ENCODE results near the gene TNIP3. TPM values are rescaled to one million over a fixed set of nuclear protein-coding genes. Genes with fewer than 3 reads are reported as not detected.

Gene TNIP3
- total and polyA plus RNA-seq, 7 experiments from 2014 or later: 0.30 to 1.8 (median 0.89) TPM

GRCh38 chr4:121199742-121200561 is 35.8 kb upstream of the TNIP3 start:
- peaks cover 0 to 6% (median 0%) of the 10 kb centered on the region in 5 donors for H3K27me3 Mint-ChIP-seq
- peak overlapping the region in 8 of 10 donors; percentile 1 to 59 (median 26) for H3K4me3 Mint-ChIP-seq
- intact Hi-C loops (cut with micrococcal nuclease): loop anchor here in 1 of 2 donors (2.0 to 10.0 kb wide), 3 partner anchors 27 to 1575 kb away; partner anchors contain the start of gene PDE5A
- ChIA-PET CTCF (interaction anchor here (0.7 to 4.4 kb wide), 12 partner anchors 8 to 1044 kb away, joined by 3 to 25 read pairs (median 3); no protein-coding TSS in a partner anchor), POLR2A (interaction anchor here (1.0 to 1.9 kb wide), 5 partner anchors 8 to 42 kb away, joined by 3 to 10 read pairs (median 4); no protein-coding TSS in a partner anchor)
- H3K4me1 ChIP-seq (ENCODE audit: control insufficient read depth in 2 of 2, insufficient read depth in 2 of 2, low read length in 2 of 2): peaks cover 7 to 26% of the 10 kb centered on the region in 2 donors
- no peaks in the 10 kb centered on the region for H3K27me3 ChIP-seq (ENCODE audit: control insufficient read depth in 2 of 2, insufficient read depth in 2 of 2, low read length in 2 of 2)
- peaks cover 0 to 2% (median 0%) of the 10 kb centered on the region in 5 donors for H3K36me3 Mint-ChIP-seq
- no peaks in the 10 kb centered on the region for H3K9me3 ChIP-seq (ENCODE audit: control insufficient read depth in 2 of 3, low read length in 3 of 3)
- peak overlapping the region; percentile 18 for H3K4me3 ChIP-seq (ENCODE audit: low read length)
- H3K36me3 ChIP-seq (ENCODE audit: control insufficient read depth in 2 of 3, insufficient read depth in 3 of 3, low read length in 3 of 3): no peaks in the 10 kb centered on the region
- DNase-seq: peak in 1 of 9 donors; percentile 23
- peaks cover 0 to 3% (median 0%) of the 10 kb centered on the region in 11 donors for H3K9me3 Mint-ChIP-seq
- peak overlapping the region in 7 of 9 donors; percentile 5 to 85 (median 23) for H3K27ac Mint-ChIP-seq
- H3K27ac ChIP-seq (ENCODE audit: low read depth, low read length): no peak overlapping the region
- peaks cover 12 to 31% (median 26%) of the 10 kb centered on the region in 7 donors for H3K4me1 Mint-ChIP-seq
- peak; percentile 87 for ATAC-seq

DNA sequence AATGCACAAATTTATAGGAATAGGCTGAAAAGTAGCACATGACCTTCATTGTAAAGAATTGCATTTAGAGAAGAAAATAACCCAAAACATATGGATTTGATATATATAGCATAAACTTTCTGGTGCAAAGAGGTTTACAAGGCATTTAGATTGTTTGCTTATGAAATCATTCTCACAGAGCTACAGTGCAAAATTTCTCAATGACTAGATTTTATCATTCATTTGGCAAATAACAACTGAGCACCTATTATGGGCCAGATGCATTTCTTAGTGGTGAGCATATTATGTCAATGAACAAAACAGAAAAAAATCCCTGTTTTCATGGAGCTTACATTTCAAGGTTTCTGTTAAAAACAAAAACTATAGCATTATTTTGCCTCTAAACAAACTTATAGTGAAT is 34.1 kb upstream of the TNIP3 start:
- ChIA-PET POLR2A (interaction anchor here (0.6 to 1.4 kb wide), 4 partner anchors 19 to 1820 kb away, joined by 3 read pairs; no protein-coding TSS in a partner anchor), CTCF (interaction anchor here (1.4 to 1.9 kb wide), 2 partner anchors 42 to 56 kb away, joined by 3 to 4 read pairs; no protein-coding TSS in a partner anchor)
- Histone ChIP-seq H3K27ac (ENCODE audit: low read depth, low read length) (no peak overlapping the region), H3K4me3 (ENCODE audit: low read length) (no peak overlapping the region), H3K27me3 (ENCODE audit: control insufficient read depth in 2 of 2, insufficient read depth in 2 of 2, low read length in 2 of 2) (no peaks in the 10 kb centered on the region), H3K9me3 (ENCODE audit: control insufficient read depth in 2 of 3, low read length in 3 of 3) (no peaks in the 10 kb centered on the region), H3K36me3 (ENCODE audit: control insufficient read depth in 2 of 3, insufficient read depth in 3 of 3, low read length in 3 of 3) (no peaks in the 10 kb centered on the region), H3K4me1 (ENCODE audit: control insufficient read depth in 2 of 2, insufficient read depth in 2 of 2, low read length in 2 of 2) (peaks cover 7 to 28% of the 10 kb centered on the region in 2 donors)
- Mint-ChIP-seq H3K27ac (peak overlapping the region in 1 of 9 donors; percentile 66), H3K4me1 (peaks cover 12 to 34% (median 24%) of the 10 kb centered on the region in 7 donors), H3K4me3 (no peak overlapping the region), H3K27me3 (peaks cover 0 to 6% (median 0%) of the 10 kb centered on the region in 5 donors), H3K9me3 (peaks cover 0 to 3% (median 0%) of the 10 kb centered on the region in 11 donors), H3K36me3 (peaks cover 0 to 1% (median 0%) of the 10 kb centered on the region in 5 donors)
- intact Hi-C loops (cut with micrococcal nuclease): loop anchor here in 1 of 2 donors (10.0 kb wide), 2 partner anchors 267 to 1573 kb away; partner anchors contain the start of gene PDE5A
- ATAC-seq (no peak), DNase-seq (no peak)

DNA sequence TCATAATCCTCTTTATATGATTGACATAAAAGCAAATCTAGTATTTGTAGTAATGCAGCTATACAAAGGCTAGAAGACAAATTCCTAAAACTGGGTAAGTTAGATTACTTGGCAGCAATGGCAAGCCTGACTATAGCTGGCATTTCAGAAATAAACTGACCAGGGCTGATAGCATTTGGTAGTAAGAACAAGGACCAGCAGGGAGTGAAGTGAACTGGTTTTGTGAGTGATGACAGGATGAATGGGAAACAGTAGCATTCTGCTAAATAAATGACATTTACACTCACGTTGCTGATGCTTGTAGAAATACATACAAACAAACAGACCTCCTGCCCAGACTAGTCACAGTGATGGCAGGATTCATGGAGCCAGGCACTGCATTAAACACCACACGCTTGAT is 31.5 kb upstream of the TNIP3 start:
- Histone ChIP-seq H3K27ac (ENCODE audit: low read depth, low read length) (no peak overlapping the region), H3K4me3 (ENCODE audit: low read length) (no peak overlapping the region), H3K9me3 (ENCODE audit: control insufficient read depth in 2 of 3, low read length in 3 of 3) (no peaks in the 10 kb centered on the region), H3K36me3 (ENCODE audit: control insufficient read depth in 2 of 3, insufficient read depth in 3 of 3, low read length in 3 of 3) (no peaks in the 10 kb centered on the region), H3K27me3 (ENCODE audit: control insufficient read depth in 2 of 2, insufficient read depth in 2 of 2, low read length in 2 of 2) (no peaks in the 10 kb centered on the region), H3K4me1 (ENCODE audit: control insufficient read depth in 2 of 2, insufficient read depth in 2 of 2, low read length in 2 of 2) (peaks cover 21 to 52% of the 10 kb centered on the region in 2 donors)
- Mint-ChIP-seq H3K4me1 (peaks cover 14 to 49% (median 39%) of the 10 kb centered on the region in 7 donors), H3K27ac (no peak overlapping the region), H3K27me3 (no peaks in the 10 kb centered on the region), H3K9me3 (no peaks in the 10 kb centered on the region), H3K4me3 (no peak overlapping the region), H3K36me3 (peaks cover 0 to 2% (median 0%) of the 10 kb centered on the region in 5 donors)
- intact Hi-C loops (cut with micrococcal nuclease): loop anchor here in 1 of 2 donors (10.0 kb wide), 2 partner anchors 269 to 1571 kb away; partner anchors contain the start of gene PDE5A
- no peak for ATAC-seq
- DNase-seq: no peak
- ChIA-PET CTCF (interaction anchor here (1.3 kb wide), 1 partner anchor 53 kb away, joined by 5 read pairs; no protein-coding TSS in a partner anchor), POLR2A (interaction anchor here (1.1 kb wide), 1 partner anchor 40 kb away, joined by 3 read pairs; no protein-coding TSS in a partner anchor)

GRCh38 chr4:121192480-121192879 is 28.4 kb upstream of the TNIP3 start:
- Histone ChIP-seq H3K27me3 (ENCODE audit: control insufficient read depth in 2 of 2, insufficient read depth in 2 of 2, low read length in 2 of 2) (no peaks in the 10 kb centered on the region), H3K4me3 (ENCODE audit: low read length) (no peak overlapping the region), H3K27ac (ENCODE audit: low read depth, low read length) (peak overlapping the region; percentile 18), H3K9me3 (ENCODE audit: control insufficient read depth in 2 of 3, low read length in 3 of 3) (no peaks in the 10 kb centered on the region), H3K4me1 (ENCODE audit: control insufficient read depth in 2 of 2, insufficient read depth in 2 of 2, low read length in 2 of 2) (peaks cover 32 to 50% of the 10 kb centered on the region in 2 donors), H3K36me3 (ENCODE audit: control insufficient read depth in 2 of 3, insufficient read depth in 3 of 3, low read length in 3 of 3) (no peaks in the 10 kb centered on the region)
- Mint-ChIP-seq H3K27me3 (no peaks in the 10 kb centered on the region), H3K9me3 (no peaks in the 10 kb centered on the region), H3K4me3 (peak overlapping the region; percentile 22 to 88 (median 79)), H3K36me3 (peaks cover 0 to 3% (median 0%) of the 10 kb centered on the region in 5 donors), H3K27ac (peak overlapping the region; percentile 62 to 92 (median 81)), H3K4me1 (peaks cover 22 to 57% (median 52%) of the 10 kb centered on the region in 7 donors)
- POLR2A ChIA-PET: interaction anchor here (0.9 to 1.6 kb wide), 7 partner anchors 8 to 1126 kb away, joined by 3 to 7 read pairs (median 4); partner anchors contain the start of gene MAD2L1
- intact Hi-C loops (cut with micrococcal nuclease): loop anchor here (1.0 to 10.0 kb wide), 10 partner anchors 35 to 1568 kb away; partner anchors contain the start of genes NDNF (in 1 of the 2) and PDE5A (in 1 of the 2)
- ATAC-seq (peak; percentile 51), DNase-seq (peak in 5 of 9 donors; percentile 31 to 56 (median 50))
- CTCF ChIA-PET: interaction anchor here (0.6 to 4.2 kb wide), 40 partner anchors 9 to 1130 kb away, joined by 3 to 90 read pairs (median 4); no protein-coding TSS in a partner anchor

DNA sequence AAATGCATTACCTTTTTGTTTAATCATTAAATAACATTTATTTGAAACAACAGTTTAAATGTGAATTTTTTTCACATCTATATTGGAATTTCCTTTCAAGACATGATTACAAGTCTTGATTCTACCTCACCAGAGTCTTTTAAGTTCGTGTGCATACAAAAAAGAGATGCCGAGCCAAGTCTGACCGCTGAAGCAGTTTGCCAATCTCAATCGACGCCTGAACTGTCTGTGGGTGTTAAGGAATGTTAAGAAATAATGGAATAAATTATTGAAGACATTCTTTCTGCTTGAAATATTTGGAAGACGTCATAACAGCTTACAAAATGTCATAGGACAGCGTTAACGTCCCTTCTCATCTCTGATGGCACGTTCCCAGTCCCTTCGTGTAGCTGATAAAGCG is 27.9 kb upstream of the TNIP3 start:
- no peak for DNase-seq
- Histone ChIP-seq H3K27me3 (ENCODE audit: control insufficient read depth in 2 of 2, insufficient read depth in 2 of 2, low read length in 2 of 2) (no peaks in the 10 kb centered on the region), H3K4me3 (ENCODE audit: low read length) (no peak overlapping the region), H3K27ac (ENCODE audit: low read depth, low read length) (peak overlapping the region; percentile 18), H3K4me1 (ENCODE audit: control insufficient read depth in 2 of 2, insufficient read depth in 2 of 2, low read length in 2 of 2) (peaks cover 32 to 50% of the 10 kb centered on the region in 2 donors), H3K9me3 (ENCODE audit: control insufficient read depth in 2 of 3, low read length in 3 of 3) (no peaks in the 10 kb centered on the region), H3K36me3 (ENCODE audit: control insufficient read depth in 2 of 3, insufficient read depth in 3 of 3, low read length in 3 of 3) (no peaks in the 10 kb centered on the region)
- Mint-ChIP-seq H3K9me3 (no peaks in the 10 kb centered on the region), H3K27ac (peak overlapping the region; percentile 62 to 92 (median 81)), H3K4me1 (peaks cover 22 to 60% (median 56%) of the 10 kb centered on the region in 7 donors), H3K27me3 (no peaks in the 10 kb centered on the region), H3K36me3 (peaks cover 0 to 6% (median 0%) of the 10 kb centered on the region in 5 donors), H3K4me3 (peak overlapping the region; percentile 22 to 88 (median 79))
- no peak for ATAC-seq
- intact Hi-C loops (cut with micrococcal nuclease): loop anchor here (1.0 to 10.0 kb wide), 10 partner anchors 35 to 1567 kb away; partner anchors contain the start of genes NDNF (in 1 of the 2) and PDE5A (in 1 of the 2)
- CTCF ChIA-PET: interaction anchor here (0.6 to 4.2 kb wide), 40 partner anchors 9 to 1129 kb away, joined by 3 to 90 read pairs (median 4); no protein-coding TSS in a partner anchor
- POLR2A ChIA-PET: interaction anchor here (0.9 to 1.6 kb wide), 7 partner anchors 9 to 1126 kb away, joined by 3 to 7 read pairs (median 4); partner anchors contain the start of gene MAD2L1
